ENCODE data around the gene PEF1.

The PEF1 gene

DNA sequence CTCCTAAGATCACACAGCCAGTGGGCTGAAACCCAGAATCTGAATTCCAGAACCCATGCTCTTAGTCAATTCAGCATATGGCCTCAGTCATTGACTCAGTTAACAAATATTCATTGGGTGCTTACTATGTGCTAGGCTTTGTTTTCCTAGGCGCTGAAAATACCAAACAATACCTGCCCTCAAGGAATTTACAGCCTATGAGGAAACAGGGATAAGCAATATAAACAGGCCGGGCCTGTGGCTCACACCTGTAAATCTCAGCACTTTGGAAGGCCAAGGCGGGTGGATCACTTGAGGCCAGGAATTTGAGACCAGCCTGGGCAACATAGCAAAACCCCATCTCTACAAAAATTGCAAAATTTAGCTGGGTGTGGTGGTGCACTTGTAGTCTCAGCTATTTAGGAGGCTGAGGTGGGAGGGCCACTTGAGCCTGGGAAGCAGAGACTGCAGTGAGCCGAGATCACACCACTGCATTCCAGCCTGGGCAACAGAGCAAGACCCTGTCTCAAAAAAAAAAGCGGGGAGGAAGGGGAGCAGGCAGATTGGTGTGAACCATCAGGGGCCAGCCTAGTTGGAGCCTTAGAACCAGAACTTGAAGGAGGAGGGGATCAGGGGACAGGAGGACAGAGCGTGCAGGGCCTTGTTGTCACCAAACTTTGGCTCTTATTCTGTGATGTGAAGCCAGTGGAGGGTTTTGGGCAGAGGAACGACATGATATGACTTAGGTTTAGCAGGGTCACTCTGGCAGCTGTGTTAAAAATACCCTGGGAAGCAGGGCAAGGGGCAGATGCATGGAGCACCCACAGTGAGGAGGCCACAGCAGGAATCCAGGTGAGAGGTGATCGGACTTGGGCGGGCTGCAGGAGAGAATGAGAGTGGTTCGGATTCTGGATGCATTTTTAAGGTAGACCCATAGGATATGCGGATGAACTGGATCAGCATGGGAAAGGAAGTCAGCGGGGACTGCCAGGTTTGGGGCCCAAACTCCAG is 62.6 kb downstream of the PEF1 start:
- DNase-seq, result no peak

DNA sequence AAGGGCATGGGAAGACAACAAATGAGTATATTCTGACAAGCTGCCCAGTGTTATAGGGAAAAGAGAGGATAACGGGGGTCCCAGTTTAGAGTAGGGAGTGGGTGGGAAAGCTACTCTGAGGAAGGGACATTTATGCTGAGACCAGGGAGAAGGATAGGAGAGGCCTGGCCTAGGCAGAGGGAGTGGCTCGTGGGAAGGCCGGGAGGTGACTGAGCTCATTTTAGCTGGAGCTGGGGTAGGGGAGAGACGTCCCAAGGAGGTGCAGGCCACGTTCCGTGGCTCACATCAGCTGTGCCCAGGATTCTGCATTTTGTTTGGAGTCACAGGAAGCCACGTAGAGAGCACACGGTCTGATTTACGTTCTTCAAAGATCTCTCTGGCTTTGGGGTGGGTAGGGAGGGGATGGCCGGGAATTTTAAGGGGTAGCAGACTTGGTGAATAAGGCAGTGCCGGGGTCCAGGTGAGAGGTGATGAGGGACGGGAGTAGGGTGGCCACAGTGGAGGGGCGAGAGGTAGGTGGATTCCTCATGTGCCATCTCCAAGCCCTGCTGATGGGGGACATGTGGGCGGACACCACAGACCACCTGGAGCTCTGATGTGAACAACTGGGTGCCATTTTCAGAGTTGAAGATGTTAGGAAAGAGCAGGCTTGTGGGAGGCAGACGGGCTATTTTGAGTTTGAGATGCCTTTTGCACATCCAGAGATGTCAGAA is 63.6 kb downstream of the PEF1 start:
- DNase-seq, result no peak

DNA sequence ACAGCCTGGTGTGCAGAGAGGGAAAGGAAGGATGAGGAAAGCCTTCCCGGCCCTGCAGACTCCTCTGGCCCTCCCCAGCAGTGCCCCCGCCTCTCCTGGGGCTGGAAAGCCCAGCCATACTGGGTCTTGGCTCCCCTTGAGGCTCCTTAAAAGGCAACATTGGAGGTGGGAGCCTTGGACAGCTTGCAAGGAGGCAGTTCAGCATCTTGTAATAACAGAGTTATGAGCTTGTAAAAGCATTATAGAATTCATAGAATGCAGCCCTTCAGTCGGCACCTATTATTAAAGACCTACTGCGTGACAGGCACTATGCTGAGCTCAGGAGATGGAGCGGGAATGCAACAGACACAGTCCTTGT is 64.2 kb downstream of the PEF1 start:
- peak; percentile 69 for DNase-seq

Measured in fibroblast of skin of right biceps (primary cell).